Measurements from ENCODE around the gene RPS27. TPM values are rescaled to one million over a fixed set of nuclear protein-coding genes. Genes with fewer than 3 reads are reported as not detected.

RPS27 gene
- polyA plus RNA-seq, 1 of the 3 experiments (the other 2 are of a cell fraction): 7,060 TPM

DNA sequence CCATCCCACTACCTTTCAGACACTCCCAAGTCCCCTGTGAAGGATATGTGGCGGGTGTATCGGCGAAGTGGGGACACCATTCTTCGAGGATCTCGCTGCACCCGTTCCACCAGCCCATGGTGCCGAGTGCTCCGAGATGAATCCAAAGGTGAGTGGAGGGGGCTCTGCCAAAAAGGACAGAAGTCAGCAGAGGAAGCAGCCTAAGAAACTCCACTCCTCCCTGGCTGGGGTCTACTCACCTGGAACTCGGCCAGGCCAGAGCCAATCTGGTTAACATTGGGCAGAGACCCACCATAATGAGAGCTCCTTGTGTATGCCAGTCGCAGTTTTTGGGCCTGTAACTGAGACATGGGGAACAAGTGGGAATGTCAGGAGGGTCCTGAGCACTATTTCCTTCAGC lies 35.7 kb upstream of the RPS27 start:
- 94% methylated on average over 9 of the region's 10 CpGs for WGBS (ENCODE audit: low lambda C conversion rate)
- no peak overlapping the region for H2AFZ ChIP-seq (ENCODE audit: low read depth)
- H3K36me3 ChIP-seq (replicated peaks in 1 of 2; ENCODE audit: control insufficient read depth in 1 of 2, insufficient read depth in 2 of 2, low read length in 1 of 2): peaks cover 9 to 48% of the 10 kb centered on the region in 2 experiments
- H3K4me2 ChIP-seq: no peak overlapping the region
- no peak overlapping the region for H3K4me3 ChIP-seq (ENCODE audit: low read depth in 2 of 2, low read length in 1 of 2)
- peaks cover 5 to 39% of the 10 kb centered on the region in 2 experiments; a peak in 3 of 4 replicates for H3K4me1 ChIP-seq (ENCODE audit: control insufficient read depth in 1 of 2, insufficient read depth in 2 of 2, low read depth in 1 of 2, low read length in 1 of 2)
- CTCF ChIA-PET: interaction anchor here (1.0 to 5.9 kb wide), 6 partner anchors 9 to 134 kb away, joined by 3 to 51 read pairs (median 5); partner anchors contain the start of genes CREB3L4, DENND4B and RAB13
- peaks cover 41% of the 10 kb centered on the region for H4K20me1 ChIP-seq (ENCODE audit: insufficient read depth)
- H3K9ac ChIP-seq: no peak overlapping the region
- H3K27me3 ChIP-seq (ENCODE audit: insufficient read depth): no peaks in the 10 kb centered on the region
- H3K79me2 ChIP-seq (ENCODE audit: insufficient read depth): peaks cover 60% of the 10 kb centered on the region
- H3F3A ChIP-seq (replicated peaks; ENCODE audit: insufficient read depth): peaks cover 10% of the 10 kb centered on the region
- POLR2A ChIA-PET: interaction anchor here (0.9 to 1.0 kb wide), 2 partner anchors 8 to 13 kb away, joined by 3 read pairs; partner anchors contain the start of genes CREB3L4 and DENND4B
- DNase-seq: no peak
- TF ChIP-seq ELF1 (IDR thresholded peaks at IDR 0.05) (no peak), SMC3 (IDR thresholded peaks at IDR 0.05; ENCODE audit: low read depth, low read length) (no peak), TCF12 (IDR thresholded peaks at IDR 0.05) (no peak), TAF1 (IDR thresholded peaks at IDR 0.05; ENCODE audit: borderline replicate concordance, low read depth, low read length) (no peak), TEAD4 (IDR thresholded peaks at IDR 0.05; ENCODE audit: borderline replicate concordance, insufficient read depth) (no peak), JUND (IDR thresholded peaks at IDR 0.05) (no peak), YY1 (IDR thresholded peaks at IDR 0.05; ENCODE audit: low read depth) (no peak), GATA2 (CRISPR knock-in tag; IDR thresholded peaks at IDR 0.05) (no peak), NRF1 (IDR thresholded peaks at IDR 0.05; ENCODE audit: low read depth, low read length) (no peak), CHD2 (IDR thresholded peaks at IDR 0.05; ENCODE audit: low read length, partially characterized antibody) (no peak), RCOR1 (IDR thresholded peaks at IDR 0.05; ENCODE audit: low read length) (no peak), POLR2AphosphoS5 (IDR thresholded peaks at IDR 0.05; ENCODE audit: low read depth, low read length) (no peak), EP300 (IDR thresholded peaks at IDR 0.05; ENCODE audit: borderline replicate concordance in 1 of 2, low read depth in 1 of 2, low read length in 1 of 2) (no peak), FOXJ3 (CRISPR knock-in tag; IDR thresholded peaks at IDR 0.05) (no peak), GABPA (IDR thresholded peaks at IDR 0.05; ENCODE audit: low read depth) (no peak), NFIC (IDR thresholded peaks at IDR 0.05; ENCODE audit: borderline replicate concordance) (no peak)
- TF ChIP-seq, protein P1, sequence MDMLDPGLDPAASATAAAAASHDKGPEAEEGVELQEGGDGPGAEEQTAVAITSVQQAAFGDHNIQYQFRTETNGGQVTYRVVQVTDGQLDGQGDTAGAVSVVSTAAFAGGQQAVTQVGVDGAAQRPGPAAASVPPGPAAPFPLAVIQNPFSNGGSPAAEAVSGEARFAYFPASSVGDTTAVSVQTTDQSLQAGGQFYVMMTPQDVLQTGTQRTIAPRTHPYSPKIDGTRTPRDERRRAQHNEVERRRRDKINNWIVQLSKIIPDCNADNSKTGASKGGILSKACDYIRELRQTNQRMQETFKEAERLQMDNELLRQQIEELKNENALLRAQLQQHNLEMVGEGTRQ (IDR thresholded peaks at IDR 0.05; ENCODE audit: borderline replicate concordance, low read depth, low read length): no peak
- TF ChIP-seq, protein P2, sequence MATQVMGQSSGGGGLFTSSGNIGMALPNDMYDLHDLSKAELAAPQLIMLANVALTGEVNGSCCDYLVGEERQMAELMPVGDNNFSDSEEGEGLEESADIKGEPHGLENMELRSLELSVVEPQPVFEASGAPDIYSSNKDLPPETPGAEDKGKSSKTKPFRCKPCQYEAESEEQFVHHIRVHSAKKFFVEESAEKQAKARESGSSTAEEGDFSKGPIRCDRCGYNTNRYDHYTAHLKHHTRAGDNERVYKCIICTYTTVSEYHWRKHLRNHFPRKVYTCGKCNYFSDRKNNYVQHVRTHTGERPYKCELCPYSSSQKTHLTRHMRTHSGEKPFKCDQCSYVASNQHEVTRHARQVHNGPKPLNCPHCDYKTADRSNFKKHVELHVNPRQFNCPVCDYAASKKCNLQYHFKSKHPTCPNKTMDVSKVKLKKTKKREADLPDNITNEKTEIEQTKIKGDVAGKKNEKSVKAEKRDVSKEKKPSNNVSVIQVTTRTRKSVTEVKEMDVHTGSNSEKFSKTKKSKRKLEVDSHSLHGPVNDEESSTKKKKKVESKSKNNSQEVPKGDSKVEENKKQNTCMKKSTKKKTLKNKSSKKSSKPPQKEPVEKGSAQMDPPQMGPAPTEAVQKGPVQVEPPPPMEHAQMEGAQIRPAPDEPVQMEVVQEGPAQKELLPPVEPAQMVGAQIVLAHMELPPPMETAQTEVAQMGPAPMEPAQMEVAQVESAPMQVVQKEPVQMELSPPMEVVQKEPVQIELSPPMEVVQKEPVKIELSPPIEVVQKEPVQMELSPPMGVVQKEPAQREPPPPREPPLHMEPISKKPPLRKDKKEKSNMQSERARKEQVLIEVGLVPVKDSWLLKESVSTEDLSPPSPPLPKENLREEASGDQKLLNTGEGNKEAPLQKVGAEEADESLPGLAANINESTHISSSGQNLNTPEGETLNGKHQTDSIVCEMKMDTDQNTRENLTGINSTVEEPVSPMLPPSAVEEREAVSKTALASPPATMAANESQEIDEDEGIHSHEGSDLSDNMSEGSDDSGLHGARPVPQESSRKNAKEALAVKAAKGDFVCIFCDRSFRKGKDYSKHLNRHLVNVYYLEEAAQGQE (IDR thresholded peaks at IDR 0.05; ENCODE audit: low read depth, low read length): no peak
- TF ChIP-seq, protein P3, sequence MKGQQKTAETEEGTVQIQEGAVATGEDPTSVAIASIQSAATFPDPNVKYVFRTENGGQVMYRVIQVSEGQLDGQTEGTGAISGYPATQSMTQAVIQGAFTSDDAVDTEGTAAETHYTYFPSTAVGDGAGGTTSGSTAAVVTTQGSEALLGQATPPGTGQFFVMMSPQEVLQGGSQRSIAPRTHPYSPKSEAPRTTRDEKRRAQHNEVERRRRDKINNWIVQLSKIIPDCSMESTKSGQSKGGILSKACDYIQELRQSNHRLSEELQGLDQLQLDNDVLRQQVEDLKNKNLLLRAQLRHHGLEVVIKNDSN (IDR thresholded peaks at IDR 0.05; ENCODE audit: borderline replicate concordance, low read depth): no peak
- TF ChIP-seq, protein P4, sequence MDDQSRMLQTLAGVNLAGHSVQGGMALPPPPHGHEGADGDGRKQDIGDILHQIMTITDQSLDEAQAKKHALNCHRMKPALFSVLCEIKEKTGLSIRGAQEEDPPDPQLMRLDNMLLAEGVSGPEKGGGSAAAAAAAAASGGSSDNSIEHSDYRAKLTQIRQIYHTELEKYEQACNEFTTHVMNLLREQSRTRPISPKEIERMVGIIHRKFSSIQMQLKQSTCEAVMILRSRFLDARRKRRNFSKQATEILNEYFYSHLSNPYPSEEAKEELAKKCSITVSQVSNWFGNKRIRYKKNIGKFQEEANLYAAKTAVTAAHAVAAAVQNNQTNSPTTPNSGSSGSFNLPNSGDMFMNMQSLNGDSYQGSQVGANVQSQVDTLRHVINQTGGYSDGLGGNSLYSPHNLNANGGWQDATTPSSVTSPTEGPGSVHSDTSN (IDR thresholded peaks at IDR 0.05): no peak
- no peaks in the 10 kb centered on the region for H3K9me3 ChIP-seq
- no peak overlapping the region for H3K27ac ChIP-seq (ENCODE audit: low read depth in 2 of 2, low read length in 1 of 2)
- H3K9me2 ChIP-seq: no peaks in the 10 kb centered on the region
